M059J (cell line): Measurements from ENCODE around the gene TAS1R1. TPM values are rescaled to one million over a fixed set of nuclear protein-coding genes. Genes with fewer than 3 reads are reported as not detected.

Experiments
- DNase-seq: peaks from one replicate; pipeline ENCODE4 v3.0.0-alpha.2; 2012; ENCODE audit warnings: low read depth
- total RNA-seq: library from RNA; depleted of rRNA; stranded (reverse); fragments of >200 nt; shearing (Covaris generic); gene quantifications from 2 replicates; pipeline ENCODE4 v1.2.3, GENCODE V29; 2014

TAS1R1 gene
- total RNA-seq, 1 experiment from 2014 or later = 0.27 TPM

DNA sequence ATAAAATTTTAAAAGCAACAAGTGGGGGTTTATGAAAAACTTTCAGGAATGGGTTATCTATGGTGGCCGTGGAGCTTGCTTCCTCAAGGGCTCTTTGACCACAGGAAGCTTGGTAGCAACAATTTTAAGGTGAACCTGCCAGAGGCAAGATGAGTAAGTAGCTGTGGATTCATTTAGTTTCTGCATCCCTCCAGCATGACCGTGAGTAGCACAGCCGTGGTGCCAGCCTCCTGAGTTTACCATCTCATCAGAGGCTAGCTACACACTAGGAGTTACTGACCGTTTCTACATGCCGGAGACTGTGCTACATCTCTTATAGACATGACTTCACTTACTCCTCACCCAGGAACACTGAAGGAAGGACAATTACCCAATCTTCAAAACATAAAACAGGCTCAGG, 33.6 kb upstream of the TAS1R1 start:
- peak; percentile 96 for DNase-seq

GRCh38 chr1:6523566-6523965, 31.5 kb upstream of the TAS1R1 start:
- peak; percentile 60 for DNase-seq

DNA sequence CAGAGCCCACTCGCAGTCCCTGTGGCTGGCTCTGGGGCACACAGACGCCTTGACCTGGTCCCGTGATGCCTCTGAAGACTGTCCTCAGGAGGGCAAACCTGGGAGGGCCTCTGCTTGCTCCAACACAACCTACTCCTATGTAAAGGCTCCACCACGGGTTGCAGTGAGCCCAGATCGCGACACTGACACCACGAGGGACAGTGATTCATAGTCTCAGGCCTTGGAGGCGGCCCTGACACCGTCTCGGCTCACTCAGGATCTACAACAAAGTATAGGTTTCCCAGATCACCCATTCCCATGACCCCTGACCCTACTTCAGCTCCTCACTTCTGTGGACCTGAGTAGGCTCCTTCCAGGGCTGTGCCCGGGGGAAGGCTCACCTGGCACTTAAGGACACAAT, 28.8 kb upstream of the TAS1R1 start:
- DNase-seq = no peak

GRCh38 chr1:6528492-6528891, 26.6 kb upstream of the TAS1R1 start:
- no peak for DNase-seq

GRCh38 chr1:6530504-6531160, 24.5 kb upstream of the TAS1R1 start:
- no peak for DNase-seq

DNA sequence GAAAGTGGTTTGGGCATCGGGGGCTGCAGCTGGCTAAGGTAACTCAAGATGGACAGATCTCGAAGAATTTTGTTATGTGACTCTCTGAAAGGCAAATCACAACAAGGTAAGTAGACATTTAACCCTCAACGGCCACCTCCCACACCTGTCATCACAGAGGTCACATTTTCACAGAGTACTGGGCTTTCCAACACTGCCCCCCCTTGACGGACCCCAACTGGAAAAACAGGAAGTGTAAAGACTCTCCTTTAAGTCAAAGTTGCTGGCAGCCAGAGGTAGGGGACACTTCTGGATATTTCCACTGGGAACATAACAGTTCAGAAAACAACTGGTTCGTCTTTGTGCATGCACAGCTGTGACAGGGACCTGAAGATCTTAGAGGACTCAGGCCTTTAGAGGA, 23.1 kb upstream of the TAS1R1 start:
- no peak for DNase-seq

- no peak for DNase-seq
Measured at GRCh38 chr1:6534248-6534822, 20.8 kb upstream of the TAS1R1 start.

DNA sequence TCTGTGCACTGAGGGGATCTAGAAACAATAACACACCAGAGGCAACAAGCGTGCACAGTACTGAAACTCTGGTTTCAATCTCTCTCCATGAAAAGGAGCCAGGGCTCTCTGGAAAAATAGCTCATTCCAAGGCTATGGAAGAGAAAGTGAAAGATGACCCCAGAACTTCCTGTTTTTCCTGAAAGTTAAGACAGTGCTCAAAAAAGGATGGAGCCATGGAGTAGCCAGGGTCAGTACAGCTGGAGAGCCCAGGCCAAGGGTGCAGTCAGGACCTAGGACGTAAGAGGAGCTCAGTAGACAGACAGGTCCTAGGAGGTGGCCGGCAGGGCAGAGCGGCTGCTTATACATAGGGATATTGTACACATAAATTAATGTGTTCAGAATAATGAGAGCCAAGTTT, 19.9 kb upstream of the TAS1R1 start:
- DNase-seq = no peak

GRCh38 chr1:6536291-6536690, 18.8 kb upstream of the TAS1R1 start:
- no peak for DNase-seq

- peak; percentile 61 for DNase-seq
Measured at GRCh38 chr1:6538956-6539355, 16.2 kb upstream of the TAS1R1 start.

GRCh38 chr1:6544831-6545230, 10.3 kb upstream of the TAS1R1 start:
- DNase-seq = peak; percentile 56

DNA sequence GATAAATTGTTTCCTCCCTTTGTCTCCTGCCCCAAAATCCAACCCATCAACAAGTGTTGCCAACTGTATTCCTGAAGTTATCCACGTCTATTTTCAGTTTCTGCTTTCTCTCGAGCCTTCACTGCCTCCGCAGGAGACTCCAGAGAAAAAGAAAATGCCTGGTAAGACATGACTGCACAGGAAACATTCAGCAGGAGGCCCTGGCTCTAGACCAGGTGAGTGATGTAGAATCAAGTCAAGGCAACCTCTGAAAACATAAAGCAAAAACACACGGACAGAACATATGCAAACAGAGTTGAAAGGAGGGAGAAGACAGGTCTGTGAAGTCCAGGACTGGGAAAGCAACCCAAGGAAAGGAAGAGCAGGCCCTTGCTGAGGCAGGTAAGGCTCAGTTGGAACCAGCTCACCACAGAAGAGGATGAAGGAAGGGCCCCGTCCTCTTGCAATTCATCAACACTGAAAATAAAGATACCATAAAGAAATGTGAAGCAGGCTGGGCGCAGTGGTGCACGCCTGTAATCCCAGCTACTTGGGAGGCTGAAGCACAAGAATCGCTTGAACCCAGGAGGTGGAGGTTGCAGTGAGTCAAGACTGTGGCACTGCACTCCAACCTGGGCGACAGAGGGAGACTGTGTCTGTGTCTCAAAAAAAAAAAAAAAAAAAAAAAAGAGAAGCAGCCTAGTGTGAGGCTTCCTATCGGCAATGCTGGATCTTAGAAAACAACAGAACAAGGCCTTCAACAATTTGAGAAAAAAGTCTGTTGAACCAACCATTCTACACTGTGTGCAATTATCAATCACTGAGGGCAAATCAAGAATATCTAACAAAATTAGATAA, 9.6 kb upstream of the TAS1R1 start:
- DNase-seq = no peak

DNA sequence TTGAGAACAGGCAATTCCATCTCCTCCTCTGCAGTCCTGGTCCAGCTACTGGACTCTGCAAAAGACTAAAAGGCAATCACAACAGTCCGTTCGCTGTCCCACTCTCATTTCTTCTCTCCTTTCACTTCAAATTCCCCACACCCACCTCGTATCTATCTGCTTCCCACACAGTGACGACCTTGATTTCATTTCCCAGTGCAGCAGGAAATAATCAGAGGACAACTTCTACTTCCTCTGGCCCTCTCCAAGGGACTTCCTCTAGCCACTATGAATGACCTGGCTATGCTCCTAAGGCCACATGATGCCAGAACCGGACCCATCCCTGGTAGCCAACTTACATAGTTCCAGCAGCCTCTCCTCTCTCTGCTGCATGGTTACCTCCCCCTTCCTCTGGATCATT, 8.8 kb upstream of the TAS1R1 start:
- no peak for DNase-seq

DNA sequence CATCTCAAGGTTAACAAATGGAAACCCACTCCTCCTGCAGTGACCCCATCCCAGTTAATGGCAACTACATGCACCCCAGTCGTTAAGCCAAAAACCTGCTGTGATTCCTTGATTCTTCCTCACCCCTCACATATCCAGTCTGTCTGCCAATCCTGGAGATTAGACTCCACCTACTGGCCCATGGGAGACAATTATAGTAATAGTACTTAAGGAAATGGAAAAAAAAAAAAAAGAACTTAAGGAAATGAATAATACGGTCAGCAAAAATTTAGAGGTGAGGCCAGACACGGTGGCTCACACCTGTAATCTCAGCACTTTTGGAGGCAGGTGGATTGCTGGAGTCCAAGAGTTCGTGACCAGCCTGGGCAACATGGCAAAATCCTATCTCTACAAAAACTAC, 7.8 kb upstream of the TAS1R1 start:
- DNase-seq = peak; percentile 34

DNA sequence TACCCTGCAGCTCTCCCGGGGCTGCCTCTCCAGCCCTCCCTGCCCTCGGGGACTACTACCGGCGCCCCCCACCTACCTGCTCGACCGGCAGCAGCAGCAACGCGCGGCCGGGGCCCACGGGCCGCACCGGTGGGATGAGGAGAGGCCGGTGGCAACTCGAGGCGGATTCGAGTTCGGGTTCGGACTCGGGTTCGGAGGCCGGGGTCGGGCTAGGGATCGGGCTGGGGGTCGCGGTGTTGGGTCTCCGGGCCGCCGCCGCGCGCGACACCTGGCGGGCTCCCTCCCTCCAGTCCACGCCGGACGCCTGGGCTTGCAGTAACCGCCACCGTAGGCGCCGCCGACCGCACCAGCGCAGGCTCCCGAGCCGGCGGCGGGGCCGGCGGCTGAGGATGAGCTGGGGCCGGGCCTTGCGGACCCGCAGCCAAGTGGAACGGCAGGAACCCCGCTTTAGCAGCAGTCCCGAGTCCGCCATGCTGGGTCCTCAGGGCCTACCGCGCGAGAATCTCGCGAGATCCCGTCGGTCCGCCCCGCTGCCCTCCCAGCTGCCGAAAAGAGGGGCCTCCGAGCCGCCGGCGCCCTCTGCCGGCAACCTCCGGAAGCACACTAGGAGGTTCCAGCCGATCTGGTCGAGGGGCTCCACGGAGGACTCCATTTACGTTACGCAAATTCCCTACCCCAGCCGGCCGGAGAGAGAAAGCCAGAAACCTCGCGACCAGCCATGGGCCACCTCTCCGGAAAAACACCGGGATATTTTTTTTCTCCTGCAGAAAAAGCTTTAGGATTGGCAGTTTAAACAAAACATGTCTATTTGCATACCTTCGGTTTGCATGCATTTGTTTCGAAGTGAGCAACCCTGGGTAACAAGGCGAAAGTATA, 838 bp upstream of the TAS1R1 start, which contains the start of gene NOL9:
NOL9 (minus strand) TSS at position 483 of the 876 bp plus-strand sequence; CDS start at position 472, 11 bp downstream.
- peak; percentile 90 for DNase-seq

- DNase-seq = no peak
Measured at GRCh38 chr1:6557597-6557996, 2.5 kb downstream of the TAS1R1 start.

DNA sequence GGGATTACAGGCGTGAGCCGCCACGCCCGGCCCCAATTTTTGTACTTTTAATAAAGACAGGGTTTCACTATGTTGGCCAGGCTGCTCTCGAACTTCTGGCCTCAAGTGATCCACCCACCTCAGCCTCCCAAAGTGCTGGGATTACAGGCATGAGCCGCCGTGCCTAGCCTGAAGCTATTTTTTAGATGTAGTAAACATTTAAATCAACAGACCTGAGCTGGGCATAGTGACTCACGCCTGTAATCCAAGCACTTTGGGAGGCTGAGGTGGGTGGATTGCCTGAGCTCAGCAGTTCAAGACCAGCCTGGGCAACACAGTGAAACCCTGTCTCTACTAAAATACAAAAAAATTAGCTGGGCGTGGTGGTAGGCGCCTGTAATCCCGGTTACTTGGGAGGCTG, 4.1 kb downstream of the TAS1R1 start:
- peak; percentile 76 for DNase-seq

GRCh38 chr1:6560267-6560666, 5.2 kb downstream of the TAS1R1 start:
- DNase-seq = no peak

DNA sequence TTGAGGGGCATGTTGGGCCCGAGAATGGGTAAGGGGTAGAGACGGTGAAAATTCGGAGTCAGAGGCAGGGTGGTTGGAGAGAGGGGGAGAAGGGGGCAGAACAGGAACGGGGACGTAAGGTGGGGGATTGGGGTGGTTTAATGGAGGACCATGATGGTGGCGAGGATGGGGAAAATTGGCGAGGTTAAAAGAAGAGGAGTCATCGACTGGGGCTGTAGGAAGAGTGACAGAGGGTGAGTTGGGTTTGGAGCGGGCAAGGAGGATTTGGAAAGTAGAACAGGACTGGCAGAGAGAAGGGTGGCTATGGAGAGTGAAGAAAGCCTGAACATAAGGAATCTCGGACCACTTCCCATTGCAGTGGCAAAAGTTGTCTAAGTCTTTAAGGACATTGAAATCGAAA, 13.9 kb downstream of the TAS1R1 start:
- DNase-seq = no peak

GRCh38 chr1:6570100-6570499, 15.0 kb downstream of the TAS1R1 start:
- no peak for DNase-seq

DNA sequence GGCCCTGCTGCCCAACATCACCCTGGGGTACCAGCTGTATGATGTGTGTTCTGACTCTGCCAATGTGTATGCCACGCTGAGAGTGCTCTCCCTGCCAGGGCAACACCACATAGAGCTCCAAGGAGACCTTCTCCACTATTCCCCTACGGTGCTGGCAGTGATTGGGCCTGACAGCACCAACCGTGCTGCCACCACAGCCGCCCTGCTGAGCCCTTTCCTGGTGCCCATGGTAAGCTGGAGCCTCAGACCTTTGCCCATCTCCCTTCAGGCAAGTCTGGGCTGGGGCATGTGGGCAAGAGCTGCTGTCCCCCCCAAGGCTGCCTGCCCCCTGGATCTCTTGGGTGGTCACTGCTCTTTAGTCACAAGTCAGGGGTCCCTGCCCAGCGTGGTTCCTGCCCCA, 15.9 kb downstream of the TAS1R1 start:
- DNase-seq = no peak
